Caco-2 (cell line): Measurements from ENCODE around the gene WASHC4. TPM values are rescaled to one million over a fixed set of nuclear protein-coding genes. Genes with fewer than 3 reads are reported as not detected.

ENCODE experiments used
- BruUV-seq: library from RNA; stranded (reverse); fragments of 400-500 nt; replicated peaks from 2 replicates; lab custom pipeline; 2021; lab: Mats Ljungman, UMichigan
- CTCF ChIA-PET: fragments of 300-600 bp; sonication (Branson Sonifier 250); formaldehyde crosslinking; loops from one replicate; lab custom pipeline; 2022; ENCODE audit warnings: antibody characterized with exemption; lab: Charles Lee
- POLR2A ChIA-PET: fragments of 300-600 bp; sonication (Branson Sonifier 250); formaldehyde crosslinking; loops from one replicate; lab custom pipeline; 2022; ENCODE audit warnings: antibody characterized with exemption; lab: Charles Lee
- DNase-seq, 2 experiments: peaks; one replicate each; pipeline versions ENCODE4 v3.0.0 to v3.0.0-alpha.2; 2020 to 2022
- H3K27me3 ChIP-seq: replicated peaks from 2 replicates; pipeline ENCODE4 v1.6.0; 2011; ENCODE audit warnings: low read length; ENCODE audit not compliant: control insufficient read depth, insufficient read depth
- H3K36me3 ChIP-seq: 2 replicates; pipeline ENCODE4 v1.5.1; 2011; ENCODE audit warnings: low read length; ENCODE audit not compliant: control insufficient read depth, insufficient read depth
- H3K4me1 ChIP-seq: fragments of 250-450 bp; sonication (Bioruptor Pico); 2 replicates; pipeline ENCODE4 v1.5.1; 2020; ENCODE audit warnings: mild to moderate bottlenecking
- H3K4me3 ChIP-seq: 2 replicates; pipeline ENCODE4 v1.5.1; 2011; ENCODE audit warnings: low read depth, mild to moderate bottlenecking, control low read depth, low read length
- H3K9me3 ChIP-seq: fragments of 250-450 bp; sonication (Bioruptor Pico); 2 replicates; pipeline ENCODE4 v1.5.1; 2020; ENCODE audit warnings: mild to moderate bottlenecking, moderate library complexity
- H3K27ac Mint-ChIP-seq: one replicate; pipeline ENCODE4 v1.8.0; 2022; ENCODE audit warnings: mixed read lengths; ENCODE audit not compliant: unreplicated experiment
- H3K27me3 Mint-ChIP-seq: one replicate; pipeline ENCODE4 v1.8.0; 2022; ENCODE audit warnings: mixed read lengths; ENCODE audit not compliant: insufficient read depth, unreplicated experiment
- H3K36me3 Mint-ChIP-seq: one replicate; pipeline ENCODE4 v1.8.0; 2022; ENCODE audit warnings: mild to moderate bottlenecking, mixed read lengths; ENCODE audit not compliant: insufficient read depth, unreplicated experiment
- H3K4me1 Mint-ChIP-seq: one replicate; pipeline ENCODE4 v1.8.0; 2022; ENCODE audit warnings: low read depth, mixed read lengths; ENCODE audit not compliant: unreplicated experiment
- H3K4me3 Mint-ChIP-seq: one replicate; pipeline ENCODE4 v1.8.0; 2022; ENCODE audit warnings: mild to moderate bottlenecking, moderate library complexity, mixed read lengths; ENCODE audit not compliant: unreplicated experiment
- H3K9me3 Mint-ChIP-seq: one replicate; pipeline ENCODE4 v1.8.0; 2022; ENCODE audit warnings: mixed read lengths; ENCODE audit not compliant: unreplicated experiment
- CTCF ChIP-seq, 2 experiments: fragments of 200-600 bp in 1 of 2; IDR thresholded peaks; 1 replicate in 1 of 2; 2 replicates in 1 of 2; pipeline versions ENCODE4 v1.5.1 to v1.8.0; 2011 to 2022; ENCODE audit warnings: antibody characterized with exemption in 1 of 2, control low read depth in 1 of 2, inconsistent platforms in 1 of 2, low read depth in 1 of 2, low read length in 1 of 2, mild to moderate bottlenecking in 1 of 2, moderate library complexity in 1 of 2; ENCODE audit not compliant: insufficient read depth in 1 of 2, severe bottlenecking in 1 of 2, unreplicated experiment in 1 of 2
- intact Hi-C: fragments of 100-400 bp; cut with micrococcal nuclease; formaldehyde crosslinking; loops from one replicate; pipeline ENCODE4 v1.10.0; 2022; ENCODE audit not compliant: unreplicated experiment
- total RNA-seq: library from RNA; stranded (reverse); gene quantifications from 2 replicates; pipeline ENCODE4 v1.2.3, GENCODE V29; 2022

Gene WASHC4
- total RNA-seq, 1 experiment from 2014 or later: 41.0 TPM

GRCh38 chr12:105198961-105199360, 91.4 kb downstream of the WASHC4 start:
- Histone ChIP-seq H3K9me3 (no peaks in the 10 kb centered on the region), H3K27me3 (no peaks in the 10 kb centered on the region), H3K4me3 (no peak overlapping the region), H3K4me1 (no peaks in the 10 kb centered on the region), H3K36me3 (peaks cover 7% of the 10 kb centered on the region)
- DNase-seq: no peak
- Mint-ChIP-seq H3K4me3 (no peak overlapping the region), H3K36me3 (peaks cover 45% of the 10 kb centered on the region), H3K27me3 (no peaks in the 10 kb centered on the region), H3K9me3 (no peaks in the 10 kb centered on the region), H3K27ac (no peak overlapping the region), H3K4me1 (no peaks in the 10 kb centered on the region)
- ChIA-PET POLR2A (no interaction called here), CTCF (no interaction called here)
- TF ChIP-seq CTCF (IDR thresholded peaks at IDR 0.05; ENCODE audit: insufficient read depth in 1 of 2, low read depth in 1 of 2, low read length in 1 of 2, severe bottlenecking in 1 of 2, unreplicated experiment in 1 of 2): no peak
- intact Hi-C loops: loop anchor here (5.0 kb wide), 1 partner anchor 183 kb away; no protein-coding TSS in a partner anchor
- BruUV-seq: no TSS peak

GRCh38 chr12:105200385-105200784, 92.9 kb downstream of the WASHC4 start:
- Histone ChIP-seq H3K27me3 (no peaks in the 10 kb centered on the region), H3K36me3 (peaks cover 5% of the 10 kb centered on the region), H3K4me3 (no peak overlapping the region), H3K4me1 (no peaks in the 10 kb centered on the region), H3K9me3 (no peaks in the 10 kb centered on the region)
- Mint-ChIP-seq H3K4me1 (no peaks in the 10 kb centered on the region), H3K9me3 (no peaks in the 10 kb centered on the region), H3K27me3 (no peaks in the 10 kb centered on the region), H3K4me3 (no peak overlapping the region), H3K36me3 (peaks cover 37% of the 10 kb centered on the region), H3K27ac (no peak overlapping the region)
- POLR2A ChIA-PET: no interaction called here
- intact Hi-C loops: no loop called here
- TF ChIP-seq CTCF (IDR thresholded peaks at IDR 0.05; ENCODE audit: insufficient read depth in 1 of 2, low read depth in 1 of 2, low read length in 1 of 2, severe bottlenecking in 1 of 2, unreplicated experiment in 1 of 2): no peak
- DNase-seq: no peak
- CTCF ChIA-PET: no interaction called here
- no TSS peak for BruUV-seq

- no peak overlapping the region for H3K27ac Mint-ChIP-seq
- no peak for TF ChIP-seq CTCF (IDR thresholded peaks at IDR 0.05; ENCODE audit: insufficient read depth in 1 of 2, low read depth in 1 of 2, low read length in 1 of 2, severe bottlenecking in 1 of 2, unreplicated experiment in 1 of 2)
- H3K4me3 Mint-ChIP-seq: no peak overlapping the region
- DNase-seq: no peak
- H3K27me3 Mint-ChIP-seq: no peaks in the 10 kb centered on the region
- POLR2A ChIA-PET: no interaction called here
- H3K9me3 Mint-ChIP-seq: no peaks in the 10 kb centered on the region
- Histone ChIP-seq H3K9me3 (no peaks in the 10 kb centered on the region), H3K4me1 (no peaks in the 10 kb centered on the region), H3K36me3 (peaks cover 6% of the 10 kb centered on the region), H3K27me3 (no peaks in the 10 kb centered on the region), H3K4me3 (no peak overlapping the region)
- no peaks in the 10 kb centered on the region for H3K4me1 Mint-ChIP-seq
- peaks cover 35% of the 10 kb centered on the region for H3K36me3 Mint-ChIP-seq
- BruUV-seq: no TSS peak
- CTCF ChIA-PET: interaction anchor here (0.6 kb wide), 1 partner anchor 1026 kb away, joined by 3 read pairs; no protein-coding TSS in a partner anchor
- intact Hi-C loops: no loop called here
Measured at GRCh38 chr12:105201299-105201698, 93.8 kb downstream of the WASHC4 start.
